HG03139 (cell line): ENCODE results near the gene CMIP.
"Not testable (repeated sequence)": the region's sequence is repeated elsewhere in the genome, so short reads cannot be mapped to it uniquely, and the experiment has no call there.

Experiments
- ATAC-seq: cut with Tn5 transposase; IDR thresholded peaks from one replicate; pipeline ENCODE4 v1.9.1; 2021; ENCODE audit not compliant: unreplicated experiment

CMIP gene

GRCh38 chr16:81444448-81445121, at the start of gene CMIP:
Gene CMIP, plus strand, starts transcription at chr16:81444808.
- ATAC-seq, result peak; percentile 78

- no peak for ATAC-seq
Measured at GRCh38 chr16:81394966-81395655, 49.5 kb upstream of the CMIP start.

- no peak for ATAC-seq
Measured at GRCh38 chr16:81397058-81397878, 47.3 kb upstream of the CMIP start.

- ATAC-seq, result no peak
Measured at GRCh38 chr16:81397879-81398520, 46.6 kb upstream of the CMIP start.

DNA sequence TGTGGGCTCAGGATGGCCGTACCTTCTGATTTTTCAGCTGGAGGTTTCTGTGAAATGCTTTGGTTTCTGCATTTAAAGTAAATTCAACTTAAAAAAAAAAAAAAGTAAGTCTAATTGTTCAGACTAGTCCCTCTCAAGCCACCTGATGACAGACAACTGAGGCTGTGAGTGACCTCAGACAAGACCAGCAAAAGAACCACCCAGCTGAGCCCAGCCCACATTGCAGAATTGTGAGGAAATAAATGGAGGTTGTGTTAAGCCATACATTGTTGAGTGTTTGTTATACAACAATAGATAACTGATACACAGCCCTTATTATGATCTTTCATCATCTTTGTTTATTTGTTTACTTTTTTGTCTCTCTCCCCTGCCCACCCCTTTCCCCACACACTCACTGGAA, 44.7 kb upstream of the CMIP start:
- ATAC-seq, result no peak

DNA sequence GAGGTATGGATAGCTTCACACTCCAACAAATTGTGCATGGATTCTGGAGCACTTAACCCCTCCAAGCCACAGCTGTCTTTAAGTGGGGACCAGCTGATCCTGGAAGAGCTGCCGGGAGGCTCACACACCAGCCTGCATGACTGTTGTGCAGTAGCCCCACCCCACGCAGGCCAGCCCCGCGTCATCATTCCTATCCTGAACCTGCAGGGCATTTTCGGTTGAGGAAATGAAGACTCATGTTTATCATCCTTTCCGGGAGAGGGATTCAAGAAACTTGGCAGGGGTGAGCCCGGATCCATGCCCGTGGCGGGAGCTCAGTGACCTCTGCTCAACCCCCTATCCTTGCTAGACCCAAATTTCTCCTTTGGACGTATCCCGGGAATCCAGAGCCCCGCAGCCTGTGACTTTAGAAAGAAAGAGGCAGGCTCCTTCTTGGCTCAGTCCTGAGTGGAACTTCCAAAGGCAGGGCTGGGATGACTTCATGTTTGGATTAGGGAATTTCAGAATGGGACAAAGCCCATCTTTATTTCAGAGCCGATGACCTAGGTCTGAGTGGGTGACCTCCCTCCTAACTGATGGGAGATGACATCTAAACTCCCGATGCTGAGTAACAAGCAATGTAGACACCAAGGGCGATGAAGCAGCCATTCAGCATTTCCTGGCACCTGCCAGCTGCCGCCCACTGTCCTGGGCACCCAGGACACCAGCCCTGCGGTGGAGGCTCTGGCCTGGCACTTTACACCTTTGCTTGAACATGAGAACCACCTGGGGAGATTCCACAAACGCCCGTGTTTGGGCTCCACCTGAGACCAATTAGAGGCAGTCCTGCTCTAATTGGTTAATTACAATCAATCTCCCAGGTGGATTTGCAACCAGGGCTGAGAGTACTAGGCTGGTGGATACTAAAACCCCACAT, 43.3 kb upstream of the CMIP start:
- no peak for ATAC-seq

DNA sequence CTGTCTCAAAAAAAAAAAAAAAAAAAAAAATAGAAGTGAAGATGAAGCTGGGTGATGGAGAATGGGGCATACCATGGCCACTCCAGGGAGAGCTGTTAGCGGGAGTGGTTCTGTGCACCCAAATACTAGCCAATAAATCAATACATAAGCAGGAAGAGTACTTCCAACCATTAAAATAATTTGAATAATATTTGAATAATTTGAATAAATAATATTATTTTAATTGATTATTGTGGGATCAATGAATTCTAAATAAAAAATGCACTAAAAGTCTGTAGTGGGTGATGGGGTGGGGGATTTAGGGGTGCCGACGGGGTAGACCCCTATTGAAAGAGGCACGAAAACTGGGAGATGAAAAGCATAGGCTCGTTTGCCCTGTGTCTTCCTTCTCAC, 41.4 kb upstream of the CMIP start:
- ATAC-seq, result no peak

DNA sequence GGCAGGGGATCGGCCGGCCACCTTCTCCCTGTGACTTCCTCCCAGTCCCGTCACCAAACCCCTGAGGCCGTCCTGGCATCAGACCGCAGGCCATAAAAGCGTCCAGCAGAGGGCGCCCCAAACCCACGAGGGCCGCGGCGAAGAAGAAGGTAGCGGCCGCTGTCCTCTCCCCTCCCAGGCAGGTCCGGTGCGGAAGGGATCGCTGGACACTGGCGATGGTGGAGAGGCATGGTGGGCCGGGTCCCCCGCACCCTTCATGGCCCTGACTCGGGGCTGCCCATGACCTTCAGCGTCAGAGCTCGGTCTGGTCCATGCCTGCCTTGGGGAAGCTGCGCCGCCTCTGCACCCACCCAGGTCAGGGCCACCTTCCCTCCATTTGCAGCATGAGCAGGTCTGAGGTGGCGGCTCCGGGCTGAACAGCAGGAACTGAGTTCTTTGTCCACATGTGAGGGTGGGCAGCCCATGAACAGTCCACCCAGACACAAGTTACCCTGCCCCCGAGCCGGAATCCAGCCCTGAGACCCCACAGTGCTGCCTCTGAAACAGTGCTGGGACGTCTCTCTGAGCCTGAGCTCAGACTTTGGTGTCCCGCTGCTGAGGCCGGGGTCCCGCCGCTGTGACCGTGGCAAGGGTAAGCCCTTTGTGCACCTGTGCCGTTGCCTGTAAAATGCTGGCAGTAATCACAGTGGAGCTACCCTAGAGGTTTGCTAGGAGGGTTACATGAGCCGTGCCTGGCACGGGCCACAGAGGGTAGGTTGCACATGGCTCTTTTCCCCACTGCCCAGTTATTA, 40.8 kb upstream of the CMIP start:
- ATAC-seq, result peak; percentile 61

- ATAC-seq, result not testable (repeated sequence)
Measured at GRCh38 chr16:81405002-81405401, 39.6 kb upstream of the CMIP start.

DNA sequence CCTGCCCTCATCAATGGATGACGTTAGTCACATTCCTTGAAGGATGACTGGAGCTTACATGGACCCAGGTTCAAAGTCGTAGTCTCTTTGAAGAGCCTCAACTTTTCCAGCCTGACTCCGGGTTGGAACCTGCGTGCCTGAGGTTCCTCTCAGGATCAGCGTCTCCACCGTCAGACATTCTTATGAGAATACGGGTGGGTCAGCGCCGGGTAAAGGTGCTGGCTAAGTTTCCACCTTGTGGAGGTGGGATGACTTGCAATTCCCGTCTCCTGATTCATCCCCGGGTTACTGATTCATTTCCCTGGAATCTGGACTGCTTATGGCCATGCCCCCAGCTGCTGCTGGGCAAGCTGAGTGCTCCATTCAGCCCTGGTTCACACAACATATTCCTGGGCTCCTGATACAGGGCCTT, 38.9 kb upstream of the CMIP start:
- ATAC-seq, result no peak

GRCh38 chr16:81408409-81408950, 36.1 kb upstream of the CMIP start:
- no peak for ATAC-seq

GRCh38 chr16:81409016-81409556, 35.5 kb upstream of the CMIP start:
- ATAC-seq, result no peak

DNA sequence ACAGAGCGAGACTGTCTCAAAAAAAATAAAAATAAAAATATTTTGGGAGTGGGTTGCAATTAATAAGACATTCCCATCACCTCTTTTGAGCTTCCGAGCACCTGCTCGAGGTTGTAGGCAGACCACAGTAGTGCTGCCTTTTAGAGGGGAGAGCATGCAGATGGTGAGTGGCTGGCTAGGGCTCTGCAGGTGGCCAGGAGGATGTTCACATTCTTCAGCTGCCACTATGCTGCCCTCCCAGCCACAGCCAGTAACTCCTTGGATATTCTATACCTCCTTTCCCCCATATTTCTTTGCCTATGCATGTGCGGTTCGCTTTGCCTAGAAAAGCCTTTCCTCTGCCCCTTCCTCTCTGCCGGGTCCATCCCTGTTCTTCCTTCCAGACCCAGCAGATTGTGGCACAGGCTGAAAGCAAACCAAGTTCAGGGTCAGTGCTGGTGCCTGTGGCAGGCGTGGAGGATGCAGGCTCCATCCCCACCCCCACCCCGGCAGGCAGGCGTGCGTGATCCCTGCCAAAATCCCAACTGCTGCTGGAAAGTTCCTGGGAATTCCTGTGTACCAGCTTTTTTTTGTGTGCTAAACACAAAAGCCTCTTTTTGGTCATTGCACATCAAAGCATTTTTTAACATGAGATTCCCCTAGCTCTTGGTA, 33.8 kb upstream of the CMIP start:
- no peak for ATAC-seq

DNA sequence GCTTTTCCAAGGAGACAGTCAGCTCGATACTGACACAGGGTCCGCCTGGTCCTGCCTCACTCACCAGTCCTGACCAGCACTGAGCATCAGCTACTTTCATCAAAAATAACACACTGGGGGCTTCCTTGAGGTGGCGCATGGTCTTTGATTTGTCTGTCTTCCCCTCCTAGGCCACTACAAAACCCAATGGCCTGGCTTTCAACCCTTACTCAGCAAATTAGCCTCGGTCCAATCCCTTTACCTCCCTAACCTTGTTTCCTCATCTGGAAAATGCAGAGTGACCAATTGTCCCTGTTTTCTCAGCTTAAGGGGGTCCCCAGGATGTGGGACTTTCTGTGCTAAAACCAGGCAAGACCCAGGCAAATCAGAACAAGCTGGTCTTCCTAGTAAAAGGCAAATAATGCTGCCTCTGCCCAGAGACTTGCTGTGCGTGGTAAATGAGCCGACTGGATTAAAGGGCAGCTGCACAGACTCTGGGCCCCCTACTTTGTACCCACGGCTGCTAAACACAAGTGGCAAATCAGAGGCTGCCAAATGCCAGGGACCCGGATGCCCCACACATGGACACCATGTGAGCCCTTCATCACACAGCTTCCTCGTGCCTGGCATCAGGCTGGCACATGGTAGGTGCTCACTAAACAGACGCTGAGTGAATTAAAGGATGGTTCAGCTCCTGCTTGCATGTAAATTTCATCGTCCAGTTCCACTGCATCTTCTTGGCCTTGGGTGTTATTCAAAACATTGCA, 31.2 kb upstream of the CMIP start:
- no peak for ATAC-seq

DNA sequence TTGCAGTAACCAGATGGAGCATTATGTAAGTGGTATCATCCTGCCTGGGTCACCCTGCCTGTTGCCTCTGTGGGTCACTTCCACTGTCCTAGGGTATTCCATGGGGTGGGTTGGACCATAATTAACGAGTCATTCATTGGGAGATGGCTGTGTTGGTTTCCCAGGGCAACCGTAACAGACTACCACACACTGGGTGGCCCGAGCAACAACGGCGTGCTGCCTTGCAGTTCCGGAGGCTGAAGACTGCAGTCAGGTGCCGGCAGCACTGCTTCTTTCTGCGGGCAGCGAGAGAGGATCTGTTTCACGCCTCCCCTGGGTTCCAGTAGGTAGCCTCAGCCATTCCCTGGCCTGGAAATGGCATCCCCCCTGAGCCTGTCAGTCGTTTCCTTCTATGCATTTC, 28.9 kb upstream of the CMIP start:
- ATAC-seq, result no peak

GRCh38 chr16:81416749-81417148, 27.9 kb upstream of the CMIP start:
- no peak for ATAC-seq

GRCh38 chr16:81417210-81417609, 27.4 kb upstream of the CMIP start:
- ATAC-seq, result no peak

DNA sequence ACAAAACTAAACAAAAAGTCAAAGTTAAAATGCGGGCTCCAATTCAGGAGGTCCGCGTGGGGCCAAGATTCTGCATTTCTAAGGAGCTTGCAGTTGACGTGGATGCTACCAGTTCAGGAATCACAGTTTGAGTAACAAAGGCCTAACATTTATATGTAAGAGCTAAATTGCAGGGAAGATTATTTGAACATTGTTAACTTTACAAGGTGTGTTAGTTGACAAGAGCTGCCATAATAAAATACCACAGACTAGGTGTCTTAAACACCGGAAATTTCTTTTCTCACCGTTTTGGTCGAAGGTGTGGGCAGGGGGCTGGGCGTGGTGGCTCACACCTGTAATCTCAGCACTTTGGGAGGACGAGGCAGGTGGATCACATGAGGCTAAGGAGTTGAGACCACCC, 24.8 kb upstream of the CMIP start:
- no peak for ATAC-seq
